HEK293 (cell line): Measurements from ENCODE around the gene FAM171A2.

Experiments used
- EGR2 ChIP-seq: fragments of 450-650 bp; formaldehyde crosslinking; IDR thresholded peaks from 2 replicates; pipeline ENCODE4 v1.5.1; 2016; ENCODE audit warnings: low read depth, missing biosample characterization, missing genetic modification characterization
- OSR2 ChIP-seq: fragments of 450-650 bp; formaldehyde crosslinking; IDR thresholded peaks from 2 replicates; pipeline ENCODE4 v1.5.1; 2016; ENCODE audit warnings: missing biosample characterization, missing genetic modification characterization
- SCRT1 ChIP-seq: fragments of 450-650 bp; formaldehyde crosslinking; IDR thresholded peaks from 2 replicates; pipeline ENCODE4 v1.5.1; 2016; ENCODE audit warnings: missing biosample characterization, missing genetic modification characterization, borderline replicate concordance
- TRIM28 ChIP-seq: IDR thresholded peaks from 2 replicates; pipeline ENCODE4 v1.6.1; 2011; ENCODE audit warnings: low read length, control low read depth, borderline replicate concordance
- ZBTB21 ChIP-seq: fragments of 450-650 bp; formaldehyde crosslinking; IDR thresholded peaks from 2 replicates; pipeline ENCODE4 v1.5.1; 2017; ENCODE audit warnings: missing biosample characterization, missing genetic modification characterization
- ZBTB8A ChIP-seq: fragments of 450-650 bp; formaldehyde crosslinking; IDR thresholded peaks from 2 replicates; pipeline ENCODE4 v1.5.1; 2016; ENCODE audit warnings: missing biosample characterization, missing genetic modification characterization
- ZFP3 ChIP-seq: fragments of 450-650 bp; formaldehyde crosslinking; IDR thresholded peaks from 2 replicates; pipeline ENCODE4 v1.5.1; 2016; ENCODE audit warnings: low read depth, missing biosample characterization, missing genetic modification characterization
- ZFP69B ChIP-seq: fragments of 450-650 bp; formaldehyde crosslinking; IDR thresholded peaks from 2 replicates; pipeline ENCODE4 v1.5.1; 2016; ENCODE audit warnings: missing biosample characterization, missing genetic modification characterization
- ZNF10 ChIP-seq: fragments of 450-650 bp; formaldehyde crosslinking; IDR thresholded peaks from 2 replicates; pipeline ENCODE4 v1.5.1; 2017; ENCODE audit warnings: missing biosample characterization, missing genetic modification characterization
- ZNF146 ChIP-seq: fragments of 450-650 bp; formaldehyde crosslinking; IDR thresholded peaks from 2 replicates; pipeline ENCODE4 v1.5.1; 2016; ENCODE audit warnings: missing biosample characterization, missing genetic modification characterization
- ZNF2 ChIP-seq: fragments of 450-650 bp; formaldehyde crosslinking; IDR thresholded peaks from 2 replicates; pipeline ENCODE4 v1.5.1; 2016; ENCODE audit warnings: missing biosample characterization, missing genetic modification characterization
- ZNF221 ChIP-seq: fragments of 450-650 bp; formaldehyde crosslinking; IDR thresholded peaks from 2 replicates; pipeline ENCODE4 v1.5.1; 2017; ENCODE audit warnings: missing biosample characterization, missing genetic modification characterization, borderline replicate concordance
- ZNF391 ChIP-seq: fragments of 450-650 bp; formaldehyde crosslinking; IDR thresholded peaks from 2 replicates; pipeline ENCODE4 v1.5.1; 2016; ENCODE audit warnings: low read depth, missing biosample characterization, missing genetic modification characterization, borderline replicate concordance
- ZNF48 ChIP-seq: fragments of 450-650 bp; formaldehyde crosslinking; IDR thresholded peaks from 2 replicates; pipeline ENCODE4 v1.5.1; 2016; ENCODE audit warnings: missing biosample characterization, missing genetic modification characterization
- ZNF549 ChIP-seq: fragments of 450-650 bp; IDR thresholded peaks from 2 replicates; pipeline ENCODE4 v1.5.1; 2018; ENCODE audit warnings: missing biosample characterization, missing genetic modification characterization, mild to moderate bottlenecking, inconsistent platforms, moderate library complexity
- ZNF654 ChIP-seq: fragments of 450-650 bp; formaldehyde crosslinking; IDR thresholded peaks from 2 replicates; pipeline ENCODE4 v1.5.1; 2016; ENCODE audit warnings: low read depth, missing biosample characterization, missing genetic modification characterization
- ZNF747 ChIP-seq: fragments of 450-650 bp; formaldehyde crosslinking; IDR thresholded peaks from 2 replicates; pipeline ENCODE4 v1.5.1; 2016; ENCODE audit warnings: missing biosample characterization, missing genetic modification characterization
- ZNF768 ChIP-seq: fragments of 450-650 bp; formaldehyde crosslinking; IDR thresholded peaks from 2 replicates; pipeline ENCODE4 v1.5.1; 2018; ENCODE audit warnings: missing biosample characterization, mild to moderate bottlenecking, missing genetic modification characterization
- ZNF791 ChIP-seq: fragments of 450-650 bp; formaldehyde crosslinking; IDR thresholded peaks from 2 replicates; pipeline ENCODE4 v1.5.1; 2016; ENCODE audit warnings: missing biosample characterization, missing genetic modification characterization
- TF ChIP-seq, protein P1 (sequence below): fragments of 450-650 bp; IDR thresholded peaks from 2 replicates; pipeline ENCODE4 v1.5.1; 2018; ENCODE audit warnings: missing biosample characterization, missing genetic modification characterization
- TF ChIP-seq, protein P2 (sequence below): fragments of 450-650 bp; formaldehyde crosslinking; IDR thresholded peaks from 2 replicates; pipeline ENCODE4 v1.5.1; 2016; ENCODE audit warnings: missing biosample characterization, missing genetic modification characterization
- TF ChIP-seq, protein P3 (sequence below): fragments of 450-650 bp; formaldehyde crosslinking; optimal IDR thresholded peaks from 2 replicates; pipeline ENCODE3; 2016; ENCODE audit warnings: missing biosample characterization, mild to moderate bottlenecking, missing genetic modification characterization
- TF ChIP-seq, protein P4 (sequence below): fragments of 450-650 bp; formaldehyde crosslinking; IDR thresholded peaks from 2 replicates; pipeline ENCODE4 v1.5.1; 2016; ENCODE audit warnings: missing biosample characterization, missing genetic modification characterization, borderline replicate concordance
- TF ChIP-seq, protein P5 (sequence below): fragments of 450-650 bp; IDR thresholded peaks from 2 replicates; pipeline ENCODE4 v1.5.1; 2018; ENCODE audit warnings: missing biosample characterization, mild to moderate bottlenecking, missing genetic modification characterization
- TF ChIP-seq, protein P6 (sequence below): fragments of 450-650 bp; formaldehyde crosslinking; IDR thresholded peaks from 2 replicates; pipeline ENCODE4; 2016; ENCODE audit warnings: missing biosample characterization, missing genetic modification characterization
- TF ChIP-seq, protein P7 (sequence below): fragments of 450-650 bp; formaldehyde crosslinking; IDR thresholded peaks from 2 replicates; pipeline ENCODE4 v1.5.1; 2016; ENCODE audit warnings: missing biosample characterization, missing genetic modification characterization

Gene FAM171A2

DNA sequence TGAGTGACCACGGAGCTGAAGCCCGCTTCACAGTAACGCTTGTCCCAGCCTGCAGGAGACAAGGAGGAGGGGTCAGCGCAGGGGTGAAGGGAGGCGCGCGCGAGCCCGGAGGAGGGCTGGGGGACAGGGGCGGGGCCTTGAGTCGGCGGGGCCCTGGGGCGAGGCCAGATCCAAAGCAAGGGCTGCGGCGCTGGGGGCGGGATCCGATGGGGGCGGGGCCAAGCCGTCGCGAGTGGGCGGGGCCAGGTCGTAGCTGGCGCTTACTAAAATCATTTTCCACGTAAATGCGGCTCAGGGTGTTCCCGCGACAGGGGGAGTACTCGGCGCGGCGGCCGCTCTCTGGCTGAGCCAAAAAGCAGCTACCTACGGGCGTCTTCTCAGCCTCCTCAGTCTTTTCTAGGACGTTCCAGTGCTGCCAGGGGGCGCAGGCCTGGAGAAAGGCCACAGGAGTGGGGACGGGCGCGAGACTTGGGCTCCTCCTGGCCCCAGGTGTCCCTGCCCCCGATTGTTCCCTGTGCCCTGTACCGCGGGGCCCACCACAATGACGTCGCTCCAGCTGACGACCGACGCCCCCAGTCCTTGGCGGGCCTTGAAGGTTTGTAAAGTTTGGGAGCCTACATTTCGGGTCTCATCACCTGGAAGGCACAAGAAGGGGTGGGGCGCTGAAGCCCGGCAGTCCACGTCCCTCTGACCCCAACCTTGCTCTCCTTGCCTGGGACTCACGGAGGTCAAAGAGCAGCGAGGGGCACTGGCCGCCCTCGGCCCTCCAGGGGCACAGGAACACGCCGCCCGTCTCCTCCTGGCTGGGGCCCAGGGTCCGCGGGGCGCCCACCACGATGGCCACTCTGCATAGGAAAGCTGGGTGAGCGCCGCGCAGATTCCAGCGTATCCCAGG, 21.9 kb upstream of the FAM171A2 start (continued):
- TF ChIP-seq, protein P1, sequence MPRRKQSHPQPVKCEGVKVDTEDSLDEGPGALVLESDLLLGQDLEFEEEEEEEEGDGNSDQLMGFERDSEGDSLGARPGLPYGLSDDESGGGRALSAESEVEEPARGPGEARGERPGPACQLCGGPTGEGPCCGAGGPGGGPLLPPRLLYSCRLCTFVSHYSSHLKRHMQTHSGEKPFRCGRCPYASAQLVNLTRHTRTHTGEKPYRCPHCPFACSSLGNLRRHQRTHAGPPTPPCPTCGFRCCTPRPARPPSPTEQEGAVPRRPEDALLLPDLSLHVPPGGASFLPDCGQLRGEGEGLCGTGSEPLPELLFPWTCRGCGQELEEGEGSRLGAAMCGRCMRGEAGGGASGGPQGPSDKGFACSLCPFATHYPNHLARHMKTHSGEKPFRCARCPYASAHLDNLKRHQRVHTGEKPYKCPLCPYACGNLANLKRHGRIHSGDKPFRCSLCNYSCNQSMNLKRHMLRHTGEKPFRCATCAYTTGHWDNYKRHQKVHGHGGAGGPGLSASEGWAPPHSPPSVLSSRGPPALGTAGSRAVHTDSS (tag by site-specific recombination): no peak
- TF ChIP-seq ZNF549 (tag by site-specific recombination) (no peak), ZNF221 (tag by site-specific recombination) (no peak), OSR2 (no peak), ZNF791 (no peak), EGR2 (tag by site-specific recombination) (no peak; the same call in 1 of the 2 replicates), ZFP69B (peak; percentile 97), ZNF10 (tag by site-specific recombination) (0 out of 2 replicates have a peak, but pooled peaks have one; percentile 56), ZBTB21 (tag by site-specific recombination) (no peak), SCRT1 (no peak), ZBTB8A (tag by site-specific recombination) (peak; percentile 69), ZFP3 (tag by site-specific recombination) (no peak), ZNF48 (no peak), ZNF146 (tag by site-specific recombination) (no peak), TRIM28 (no peak), ZNF654 (no peak), ZNF768 (tag by site-specific recombination) (no peak), ZNF747 (tag by site-specific recombination) (no peak), ZNF391 (tag by site-specific recombination) (no peak), ZNF2 (tag by site-specific recombination) (no peak)
- TF ChIP-seq, protein P2, sequence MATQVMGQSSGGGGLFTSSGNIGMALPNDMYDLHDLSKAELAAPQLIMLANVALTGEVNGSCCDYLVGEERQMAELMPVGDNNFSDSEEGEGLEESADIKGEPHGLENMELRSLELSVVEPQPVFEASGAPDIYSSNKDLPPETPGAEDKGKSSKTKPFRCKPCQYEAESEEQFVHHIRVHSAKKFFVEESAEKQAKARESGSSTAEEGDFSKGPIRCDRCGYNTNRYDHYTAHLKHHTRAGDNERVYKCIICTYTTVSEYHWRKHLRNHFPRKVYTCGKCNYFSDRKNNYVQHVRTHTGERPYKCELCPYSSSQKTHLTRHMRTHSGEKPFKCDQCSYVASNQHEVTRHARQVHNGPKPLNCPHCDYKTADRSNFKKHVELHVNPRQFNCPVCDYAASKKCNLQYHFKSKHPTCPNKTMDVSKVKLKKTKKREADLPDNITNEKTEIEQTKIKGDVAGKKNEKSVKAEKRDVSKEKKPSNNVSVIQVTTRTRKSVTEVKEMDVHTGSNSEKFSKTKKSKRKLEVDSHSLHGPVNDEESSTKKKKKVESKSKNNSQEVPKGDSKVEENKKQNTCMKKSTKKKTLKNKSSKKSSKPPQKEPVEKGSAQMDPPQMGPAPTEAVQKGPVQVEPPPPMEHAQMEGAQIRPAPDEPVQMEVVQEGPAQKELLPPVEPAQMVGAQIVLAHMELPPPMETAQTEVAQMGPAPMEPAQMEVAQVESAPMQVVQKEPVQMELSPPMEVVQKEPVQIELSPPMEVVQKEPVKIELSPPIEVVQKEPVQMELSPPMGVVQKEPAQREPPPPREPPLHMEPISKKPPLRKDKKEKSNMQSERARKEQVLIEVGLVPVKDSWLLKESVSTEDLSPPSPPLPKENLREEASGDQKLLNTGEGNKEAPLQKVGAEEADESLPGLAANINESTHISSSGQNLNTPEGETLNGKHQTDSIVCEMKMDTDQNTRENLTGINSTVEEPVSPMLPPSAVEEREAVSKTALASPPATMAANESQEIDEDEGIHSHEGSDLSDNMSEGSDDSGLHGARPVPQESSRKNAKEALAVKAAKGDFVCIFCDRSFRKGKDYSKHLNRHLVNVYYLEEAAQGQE: no peak
- TF ChIP-seq, protein P3, sequence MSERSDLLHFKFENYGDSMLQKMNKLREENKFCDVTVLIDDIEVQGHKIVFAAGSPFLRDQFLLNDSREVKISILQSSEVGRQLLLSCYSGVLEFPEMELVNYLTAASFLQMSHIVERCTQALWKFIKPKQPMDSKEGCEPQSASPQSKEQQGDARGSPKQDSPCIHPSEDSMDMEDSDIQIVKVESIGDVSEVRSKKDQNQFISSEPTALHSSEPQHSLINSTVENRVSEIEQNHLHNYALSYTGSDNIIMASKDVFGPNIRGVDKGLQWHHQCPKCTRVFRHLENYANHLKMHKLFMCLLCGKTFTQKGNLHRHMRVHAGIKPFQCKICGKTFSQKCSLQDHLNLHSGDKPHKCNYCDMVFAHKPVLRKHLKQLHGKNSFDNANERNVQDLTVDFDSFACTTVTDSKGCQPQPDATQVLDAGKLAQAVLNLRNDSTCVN (tag by site-specific recombination): peak; percentile 57
- TF ChIP-seq, protein P4, sequence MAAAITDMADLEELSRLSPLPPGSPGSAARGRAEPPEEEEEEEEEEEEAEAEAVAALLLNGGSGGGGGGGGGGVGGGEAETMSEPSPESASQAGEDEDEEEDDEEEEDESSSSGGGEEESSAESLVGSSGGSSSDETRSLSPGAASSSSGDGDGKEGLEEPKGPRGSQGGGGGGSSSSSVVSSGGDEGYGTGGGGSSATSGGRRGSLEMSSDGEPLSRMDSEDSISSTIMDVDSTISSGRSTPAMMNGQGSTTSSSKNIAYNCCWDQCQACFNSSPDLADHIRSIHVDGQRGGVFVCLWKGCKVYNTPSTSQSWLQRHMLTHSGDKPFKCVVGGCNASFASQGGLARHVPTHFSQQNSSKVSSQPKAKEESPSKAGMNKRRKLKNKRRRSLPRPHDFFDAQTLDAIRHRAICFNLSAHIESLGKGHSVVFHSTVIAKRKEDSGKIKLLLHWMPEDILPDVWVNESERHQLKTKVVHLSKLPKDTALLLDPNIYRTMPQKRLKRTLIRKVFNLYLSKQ (tag by site-specific recombination): no peak
- TF ChIP-seq, protein P5, sequence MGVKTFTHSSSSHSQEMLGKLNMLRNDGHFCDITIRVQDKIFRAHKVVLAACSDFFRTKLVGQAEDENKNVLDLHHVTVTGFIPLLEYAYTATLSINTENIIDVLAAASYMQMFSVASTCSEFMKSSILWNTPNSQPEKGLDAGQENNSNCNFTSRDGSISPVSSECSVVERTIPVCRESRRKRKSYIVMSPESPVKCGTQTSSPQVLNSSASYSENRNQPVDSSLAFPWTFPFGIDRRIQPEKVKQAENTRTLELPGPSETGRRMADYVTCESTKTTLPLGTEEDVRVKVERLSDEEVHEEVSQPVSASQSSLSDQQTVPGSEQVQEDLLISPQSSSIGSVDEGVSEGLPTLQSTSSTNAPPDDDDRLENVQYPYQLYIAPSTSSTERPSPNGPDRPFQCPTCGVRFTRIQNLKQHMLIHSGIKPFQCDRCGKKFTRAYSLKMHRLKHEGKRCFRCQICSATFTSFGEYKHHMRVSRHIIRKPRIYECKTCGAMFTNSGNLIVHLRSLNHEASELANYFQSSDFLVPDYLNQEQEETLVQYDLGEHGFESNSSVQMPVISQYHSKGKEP (tag by site-specific recombination): no peak
- TF ChIP-seq, protein P6, sequence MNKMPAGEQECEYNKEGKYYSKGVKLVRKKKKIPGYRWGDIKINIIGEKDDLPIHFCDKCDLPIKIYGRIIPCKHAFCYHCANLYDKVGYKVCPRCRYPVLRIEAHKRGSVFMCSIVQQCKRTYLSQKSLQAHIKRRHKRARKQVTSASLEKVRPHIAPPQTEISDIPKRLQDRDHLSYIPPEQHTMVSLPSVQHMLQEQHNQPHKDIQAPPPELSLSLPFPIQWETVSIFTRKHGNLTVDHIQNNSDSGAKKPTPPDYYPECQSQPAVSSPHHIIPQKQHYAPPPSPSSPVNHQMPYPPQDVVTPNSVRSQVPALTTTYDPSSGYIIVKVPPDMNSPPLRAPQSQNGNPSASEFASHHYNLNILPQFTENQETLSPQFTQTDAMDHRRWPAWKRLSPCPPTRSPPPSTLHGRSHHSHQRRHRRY (tag by site-specific recombination): no peak
- TF ChIP-seq, protein P7, sequence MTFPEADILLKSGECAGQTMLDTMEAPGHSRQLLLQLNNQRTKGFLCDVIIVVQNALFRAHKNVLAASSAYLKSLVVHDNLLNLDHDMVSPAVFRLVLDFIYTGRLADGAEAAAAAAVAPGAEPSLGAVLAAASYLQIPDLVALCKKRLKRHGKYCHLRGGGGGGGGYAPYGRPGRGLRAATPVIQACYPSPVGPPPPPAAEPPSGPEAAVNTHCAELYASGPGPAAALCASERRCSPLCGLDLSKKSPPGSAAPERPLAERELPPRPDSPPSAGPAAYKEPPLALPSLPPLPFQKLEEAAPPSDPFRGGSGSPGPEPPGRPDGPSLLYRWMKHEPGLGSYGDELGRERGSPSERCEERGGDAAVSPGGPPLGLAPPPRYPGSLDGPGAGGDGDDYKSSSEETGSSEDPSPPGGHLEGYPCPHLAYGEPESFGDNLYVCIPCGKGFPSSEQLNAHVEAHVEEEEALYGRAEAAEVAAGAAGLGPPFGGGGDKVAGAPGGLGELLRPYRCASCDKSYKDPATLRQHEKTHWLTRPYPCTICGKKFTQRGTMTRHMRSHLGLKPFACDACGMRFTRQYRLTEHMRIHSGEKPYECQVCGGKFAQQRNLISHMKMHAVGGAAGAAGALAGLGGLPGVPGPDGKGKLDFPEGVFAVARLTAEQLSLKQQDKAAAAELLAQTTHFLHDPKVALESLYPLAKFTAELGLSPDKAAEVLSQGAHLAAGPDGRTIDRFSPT (tag by site-specific recombination): peak; percentile 23; the same call in 1 of the 2 replicates
